PC-3 (cell line): Measurements from ENCODE around the gene ACCS. TPM values are rescaled to one million over a fixed set of nuclear protein-coding genes. Genes with fewer than 3 reads are reported as not detected.

Source experiments
- ATAC-seq: fragments of 200-7000 bp; cut with Tn5 transposase; 2 replicates; pipeline ENCODE4 v1.9.1; 2020; ENCODE audit warnings: mild to moderate bottlenecking, moderate library complexity
- BruUV-seq: library from RNA; stranded (reverse); fragments of 400-500 nt; replicated peaks from 2 replicates; lab custom pipeline; 2021; lab: Mats Ljungman, UMichigan
- CTCF ChIA-PET: fragments of 300-600 bp; sonication (Branson Sonifier 250); formaldehyde crosslinking; loops from one replicate; lab custom pipeline; 2022; ENCODE audit warnings: antibody characterized with exemption; lab: Charles Lee
- POLR2A ChIA-PET: fragments of 300-600 bp; sonication (Branson Sonifier 250); formaldehyde crosslinking; loops from one replicate; lab custom pipeline; 2022; ENCODE audit warnings: antibody characterized with exemption; ENCODE audit not compliant: unreplicated experiment; lab: Charles Lee
- DNase-seq: peaks from one replicate; pipeline ENCODE4 v3.0.0-alpha.2; 2015
- H2AFZ ChIP-seq: fragments of 300-600 bp; sonication (generic); 2 replicates; pipeline ENCODE4 v1.6.0; 2016; ENCODE audit warnings: antibody characterized with exemption, low read length
- H3F3A ChIP-seq: fragments of 300-600 bp; sonication (generic); one replicate; pipeline ENCODE4 v1.6.0; 2017; ENCODE audit warnings: antibody characterized with exemption, low read length, control low read depth, mild to moderate bottlenecking; ENCODE audit not compliant: unreplicated experiment
- H3K27ac ChIP-seq: fragments of 300-600 bp; sonication (generic); 2 replicates; pipeline ENCODE4 v1.5.1; 2016; ENCODE audit warnings: mild to moderate bottlenecking, low read length
- H3K27me3 ChIP-seq: fragments of 300-600 bp; sonication (generic); 2 replicates; pipeline ENCODE4 v1.6.1; 2016; ENCODE audit warnings: low read length, mixed read lengths
- H3K36me3 ChIP-seq: fragments of 300-600 bp; sonication (generic); 2 replicates; pipeline ENCODE4 v1.6.1; 2016; ENCODE audit warnings: low read depth, mixed run types, low read length, mixed read lengths
- H3K4me1 ChIP-seq: fragments of 300-600 bp; sonication (generic); 2 replicates; pipeline ENCODE4 v1.5.1; 2016; ENCODE audit warnings: low read length; ENCODE audit not compliant: insufficient read depth
- H3K4me2 ChIP-seq: fragments of 300-600 bp; sonication (generic); 2 replicates; pipeline ENCODE4 v1.6.0; 2016; ENCODE audit warnings: low read length
- H3K4me3 ChIP-seq: fragments of 300-600 bp; sonication (generic); 2 replicates; pipeline ENCODE4 v1.5.1; 2016; ENCODE audit warnings: mild to moderate bottlenecking, low read length, mixed read lengths
- H3K79me2 ChIP-seq: fragments of 300-600 bp; sonication (generic); 2 replicates; pipeline ENCODE4 v1.6.1; 2017; ENCODE audit warnings: low read length, mixed read lengths
- H3K9ac ChIP-seq: fragments of 300-600 bp; sonication (generic); 2 replicates; pipeline ENCODE4 v1.6.0; 2016; ENCODE audit warnings: mild to moderate bottlenecking, low read length
- H3K9me2 ChIP-seq: fragments of 300-600 bp; sonication (generic); replicated peaks from 2 replicates; pipeline ENCODE4 v1.6.1; 2016; ENCODE audit warnings: mixed run types, low read length, mixed read lengths
- H3K9me3 ChIP-seq: fragments of 300-600 bp; sonication (generic); 2 replicates; pipeline ENCODE4 v1.6.1; 2016; ENCODE audit warnings: low read length, mixed read lengths
- H4K20me1 ChIP-seq: fragments of 300-600 bp; sonication (generic); 2 replicates; pipeline ENCODE4 v1.6.1; 2016; ENCODE audit warnings: low read length, mixed read lengths
- CTCF ChIP-seq: fragments of 300-600 bp; sonication (generic); conservative IDR thresholded peaks from 2 replicates; pipeline ENCODE4 v1.5.1; 2017; ENCODE audit warnings: antibody characterized with exemption, low read depth, mild to moderate bottlenecking, low read length
- EZH2 ChIP-seq: fragments of 300-600 bp; sonication (generic); IDR thresholded peaks from one replicate; pipeline ENCODE4 v1.6.1; 2017; ENCODE audit warnings: antibody characterized with exemption, mild to moderate bottlenecking, low read length; ENCODE audit not compliant: unreplicated experiment
- EZH2phosphoT487 ChIP-seq: fragments of 300-600 bp; sonication (generic); IDR thresholded peaks from 2 replicates; pipeline ENCODE4 v1.6.1; 2018; ENCODE audit warnings: mild to moderate bottlenecking, antibody characterized with exemption, low read length, borderline replicate concordance
- intact Hi-C: fragments of 100-400 bp; cut with micrococcal nuclease; formaldehyde crosslinking; loops from 2 replicates; pipeline ENCODE4 v1.9.0; 2023
- total RNA-seq: library from RNA; depleted of rRNA; stranded (reverse); fragments of >200 nt; gene quantifications from 2 replicates; pipeline ENCODE4 v1.2.3, GENCODE V29; 2014

The ACCS gene
- total RNA-seq, 1 experiment from 2014 or later = 3.8 TPM

GRCh38 chr11:44047931-44048431, 18.1 kb upstream of the ACCS start, which contains the start of gene ACCSL:
Gene ACCSL (plus strand): TSS chr11:44047981. CDS start chr11:44048037, 56 bp downstream.
- Histone ChIP-seq H2AFZ (no peak within 1 kb of the TSS), H3F3A (no peaks in the 10 kb centered on the region), H3K4me2 (no peak within 1 kb of the TSS), H3K27me3 (no peaks in the 10 kb centered on the region), H3K4me3 (no peak within 1 kb of the TSS), H3K9ac (no peak within 1 kb of the TSS), H4K20me1 (no peaks in the 10 kb centered on the region), H3K4me1 (no peaks in the 10 kb centered on the region), H3K27ac (no peak within 1 kb of the TSS), H3K9me3 (no peaks in the 10 kb centered on the region), H3K36me3 (no peaks in the 10 kb centered on the region), H3K79me2 (no peaks in the 10 kb centered on the region), H3K9me2 (no peaks in the 10 kb centered on the region)
- BruUV-seq = no TSS peak
- ChIA-PET POLR2A (no interaction called here), CTCF (no interaction called here)
- TF ChIP-seq CTCF (no peak), EZH2 (no peak), EZH2phosphoT487 (no peak)
- intact Hi-C loops = no loop called here
- DNase-seq (no peak), ATAC-seq (no peak)

GRCh38 chr11:44049832-44050231, 16.2 kb upstream of the ACCS start:
- no peaks in the 10 kb centered on the region for H3K4me1 ChIP-seq
- ATAC-seq (no peak), DNase-seq (no peak)
- H3K9me3 ChIP-seq = no peaks in the 10 kb centered on the region
- H3K27me3 ChIP-seq = no peaks in the 10 kb centered on the region
- H3K79me2 ChIP-seq = no peaks in the 10 kb centered on the region
- H3K9me2 ChIP-seq = no peaks in the 10 kb centered on the region
- no peaks in the 10 kb centered on the region for H3K36me3 ChIP-seq
- H3F3A ChIP-seq = no peaks in the 10 kb centered on the region
- no peak overlapping the region for H2AFZ ChIP-seq
- TF ChIP-seq EZH2 (no peak), CTCF (no peak), EZH2phosphoT487 (no peak)
- H4K20me1 ChIP-seq = no peaks in the 10 kb centered on the region
- no peak overlapping the region for H3K4me2 ChIP-seq
- H3K27ac ChIP-seq = no peak overlapping the region
- intact Hi-C loops = no loop called here
- POLR2A ChIA-PET = no interaction called here
- no TSS peak for BruUV-seq
- H3K9ac ChIP-seq = no peak overlapping the region
- CTCF ChIA-PET = no interaction called here
- H3K4me3 ChIP-seq = no peak overlapping the region

GRCh38 chr11:44051171-44051570, 14.9 kb upstream of the ACCS start:
- H3K27ac ChIP-seq = no peak overlapping the region
- no peaks in the 10 kb centered on the region for H3K9me3 ChIP-seq
- no TSS peak for BruUV-seq
- H3K79me2 ChIP-seq = no peaks in the 10 kb centered on the region
- H3K4me1 ChIP-seq = no peaks in the 10 kb centered on the region
- TF ChIP-seq CTCF (no peak), EZH2 (no peak), EZH2phosphoT487 (no peak)
- H3K9me2 ChIP-seq = no peaks in the 10 kb centered on the region
- no peak overlapping the region for H3K4me2 ChIP-seq
- ChIA-PET CTCF (no interaction called here), POLR2A (no interaction called here)
- no peak for ATAC-seq
- no peaks in the 10 kb centered on the region for H3F3A ChIP-seq
- no peaks in the 10 kb centered on the region for H4K20me1 ChIP-seq
- no peak for DNase-seq
- intact Hi-C loops = no loop called here
- no peak overlapping the region for H3K4me3 ChIP-seq
- no peak overlapping the region for H2AFZ ChIP-seq
- H3K36me3 ChIP-seq = no peaks in the 10 kb centered on the region
- H3K9ac ChIP-seq = no peak overlapping the region
- no peaks in the 10 kb centered on the region for H3K27me3 ChIP-seq
